H9 (cell line): ENCODE results near the gene NPHP4. TPM values are rescaled to one million over a fixed set of nuclear protein-coding genes. Genes with fewer than 3 reads are reported as not detected.

ENCODE experiments used
- DNase-seq: peaks from one replicate; pipeline ENCODE4 v3.0.0-alpha.2; 2017
- H2AFZ ChIP-seq: one replicate; pipeline ENCODE4 v1.6.1; 2013; ENCODE audit warnings: mild to moderate bottlenecking, low read length, control low read depth, moderate library complexity
- H2AK5ac ChIP-seq: 2 replicates; pipeline ENCODE4 v1.6.1; 2013; ENCODE audit warnings: low read length, control low read depth, mixed read lengths; ENCODE audit not compliant: insufficient read length
- H2BK120ac ChIP-seq: one replicate; pipeline ENCODE4 v1.6.1; 2013; ENCODE audit warnings: low read depth, mild to moderate bottlenecking, low read length, control low read depth, inconsistent platforms; ENCODE audit not compliant: poor library complexity, severe bottlenecking
- H2BK12ac ChIP-seq: 2 replicates; pipeline ENCODE4 v1.6.1; 2013; ENCODE audit warnings: low read length, control low read depth, mixed read lengths, low read depth; ENCODE audit not compliant: insufficient read length
- H2BK15ac ChIP-seq: 2 replicates; pipeline ENCODE4 v1.6.1; 2013; ENCODE audit warnings: low read depth, low read length, control low read depth
- H2BK20ac ChIP-seq: one replicate; pipeline ENCODE4 v1.6.1; 2013; ENCODE audit warnings: low read depth, mild to moderate bottlenecking, low read length, control low read depth, inconsistent platforms; ENCODE audit not compliant: poor library complexity, severe bottlenecking
- H2BK5ac ChIP-seq: 2 replicates; pipeline ENCODE4 v1.6.1; 2013; ENCODE audit warnings: low read length, control low read depth, mixed read lengths; ENCODE audit not compliant: insufficient read length
- H3K14ac ChIP-seq: 2 replicates; pipeline ENCODE4 v1.6.1; 2013; ENCODE audit warnings: low read length, control low read depth; ENCODE audit not compliant: insufficient read depth
- H3K18ac ChIP-seq: 2 replicates; pipeline ENCODE4 v1.6.1; 2013; ENCODE audit warnings: low read depth, mild to moderate bottlenecking, mixed read lengths, low read length, control low read depth; ENCODE audit not compliant: insufficient read length
- H3K23ac ChIP-seq: 2 replicates; pipeline ENCODE4 v1.6.1; 2013; ENCODE audit warnings: low read length, control low read depth, mixed read lengths, low read depth; ENCODE audit not compliant: insufficient read length
- H3K23me2 ChIP-seq: 2 replicates; pipeline ENCODE4 v1.6.1; 2013; ENCODE audit warnings: low read depth, mild to moderate bottlenecking, mixed read lengths, low read length, control low read depth; ENCODE audit not compliant: insufficient read length, poor library complexity, severe bottlenecking
- H3K27ac ChIP-seq: 2 replicates; pipeline ENCODE4 v1.5.1; 2013; ENCODE audit warnings: low read length, control low read depth, mixed read lengths, low read depth; ENCODE audit not compliant: insufficient read length
- H3K27me3 ChIP-seq: 2 replicates; pipeline ENCODE4 v1.6.1; 2013; ENCODE audit warnings: low read length, control low read depth, inconsistent platforms; ENCODE audit not compliant: insufficient read depth
- H3K4ac ChIP-seq: 2 replicates; pipeline ENCODE4 v1.6.1; 2013; ENCODE audit warnings: low read depth, mild to moderate bottlenecking, control low read depth, inconsistent platforms, low read length, moderate library complexity
- H3K4me1 ChIP-seq: 2 replicates; pipeline ENCODE4 v1.6.1; 2013; ENCODE audit warnings: low read length, control low read depth, inconsistent platforms; ENCODE audit not compliant: insufficient read depth
- H3K4me2 ChIP-seq: 2 replicates; pipeline ENCODE4 v1.6.1; 2013; ENCODE audit warnings: low read length, control low read depth, mixed read lengths; ENCODE audit not compliant: insufficient read length, insufficient read depth
- H3K56ac ChIP-seq: 2 replicates; pipeline ENCODE4 v1.6.1; 2013; ENCODE audit warnings: low read depth, mild to moderate bottlenecking, mixed read lengths, low read length, control low read depth; ENCODE audit not compliant: insufficient read length
- H3K79me1 ChIP-seq: 2 replicates; pipeline ENCODE4 v1.6.1; 2013; ENCODE audit warnings: low read depth, mild to moderate bottlenecking, moderate library complexity, low read length, control low read depth, inconsistent platforms; ENCODE audit not compliant: insufficient read depth, poor library complexity, severe bottlenecking
- H3K79me2 ChIP-seq: 2 replicates; pipeline ENCODE4 v1.6.1; 2013; ENCODE audit warnings: low read length, control low read depth, inconsistent platforms; ENCODE audit not compliant: insufficient read depth
- H3K9ac ChIP-seq: 2 replicates; pipeline ENCODE4 v1.6.1; 2013; ENCODE audit warnings: low read length, control low read depth, mixed read lengths; ENCODE audit not compliant: insufficient read length; ENCODE audit errors: extremely low read depth
- H3K9me3 ChIP-seq: one replicate; pipeline ENCODE4 v1.6.1; 2013; ENCODE audit warnings: low read depth, low read length, inconsistent platforms; ENCODE audit not compliant: control insufficient read depth
- H3T11ph ChIP-seq: one replicate; pipeline ENCODE4 v1.6.1; 2013; ENCODE audit warnings: mild to moderate bottlenecking, low read length, control low read depth, inconsistent platforms
- H4K20me1 ChIP-seq: one replicate; pipeline ENCODE4 v1.6.1; 2013; ENCODE audit not compliant: control insufficient read depth, insufficient read length, insufficient read depth
- H4K5ac ChIP-seq: 2 replicates; pipeline ENCODE4 v1.6.1; 2013; ENCODE audit warnings: low read depth, mild to moderate bottlenecking, mixed read lengths, low read length, control low read depth; ENCODE audit not compliant: insufficient read length
- H4K8ac ChIP-seq: replicated peaks from 2 replicates; pipeline ENCODE4 v1.6.1; 2013; ENCODE audit warnings: low read length, control low read depth, mixed read lengths, low read depth; ENCODE audit not compliant: insufficient read length
- H4K91ac ChIP-seq: 2 replicates; pipeline ENCODE4 v1.6.1; 2013; ENCODE audit warnings: low read depth, mild to moderate bottlenecking, moderate library complexity, mixed read lengths, low read length, control low read depth; ENCODE audit not compliant: insufficient read length
- H3K27ac Mint-ChIP-seq, 3 experiments: 2 replicates in 2 of 3; 3 replicates in 1 of 3; pipeline ENCODE4 v1.8.0; 2020 to 2021; ENCODE audit warnings: mixed read lengths in 3 of 3, mild to moderate bottlenecking in 1 of 3, moderate library complexity in 1 of 3
- H3K27me3 Mint-ChIP-seq: 2 replicates; pipeline ENCODE4 v1.8.0; 2021; ENCODE audit warnings: low read depth, mild to moderate bottlenecking, moderate library complexity, mixed read lengths
- H3K36me3 Mint-ChIP-seq, 3 experiments: 2 replicates in 2 of 3; 3 replicates in 1 of 3; pipeline ENCODE4 v1.8.0; 2020 to 2021; ENCODE audit warnings: low read depth in 3 of 3, mixed read lengths in 3 of 3; ENCODE audit not compliant: insufficient read depth in 1 of 3
- H3K4me1 Mint-ChIP-seq, 2 experiments: 2 replicates each; pipeline ENCODE4 v1.8.0; 2020; ENCODE audit warnings: mixed read lengths in 2 of 2
- H3K4me3 Mint-ChIP-seq, 2 experiments: 2 replicates in 1 of 2; 3 replicates in 1 of 2; pipeline ENCODE4 v1.8.0; 2020 to 2021; ENCODE audit warnings: mild to moderate bottlenecking in 2 of 2, mixed read lengths in 2 of 2, moderate library complexity in 1 of 2
- H3K9me3 Mint-ChIP-seq, 2 experiments: 2 replicates in 1 of 2; 3 replicates in 1 of 2; pipeline ENCODE4 v1.8.0; 2020; ENCODE audit warnings: mild to moderate bottlenecking in 2 of 2, mixed read lengths in 2 of 2, moderate library complexity in 1 of 2
- CTCF ChIP-seq: fragments of 200-600 bp; sonication (generic); conservative IDR thresholded peaks from 3 replicates; pipeline ENCODE4 v1.8.0; 2021; ENCODE audit warnings: antibody characterized with exemption, mild to moderate bottlenecking
- WGBS: extraction: QIAGEN DNeasy Blood & Tissue Kit; methylation state at CpG from one replicate; pipeline ENCODE4 v1.1.7; 2013; ENCODE audit warnings: missing lambda C conversion rate, low lambda C conversion rate, mixed read lengths; ENCODE audit not compliant: insufficient read length; ENCODE audit errors: extremely low coverage; 5-methylcytosine and 5-hydroxymethylcytosine counted together
- total RNA-seq: library from RNA; stranded (reverse); gene quantifications from 2 replicates; pipeline ENCODE4 v1.2.1, GENCODE V29; 2021

Gene NPHP4
- total RNA-seq, 1 experiment from 2014 or later, result 17.6 TPM

GRCh38 chr1:5901150-5901549, 91.1 kb downstream of the NPHP4 start:
- Histone ChIP-seq H4K91ac (no peak overlapping the region), H3K27me3 (no peaks in the 10 kb centered on the region), H2AK5ac (no peak overlapping the region), H3K79me1 (no peaks in the 10 kb centered on the region), H3T11ph (no peak overlapping the region), H3K27ac (no peak overlapping the region), H2BK12ac (no peak overlapping the region), H3K4ac (no peak overlapping the region), H3K18ac (no peak overlapping the region), H3K56ac (no peak overlapping the region), H2BK15ac (no peak overlapping the region), H2BK120ac (no peak overlapping the region), H3K23me2 (no peaks in the 10 kb centered on the region), H3K4me2 (no peak overlapping the region), H4K5ac (no peak overlapping the region), H3K9ac (no peak overlapping the region), H3K4me1 (peaks cover 8% of the 10 kb centered on the region; the same call in 1 of the 2 replicates), H2BK5ac (no peak overlapping the region), H2AFZ (no peak overlapping the region), H4K20me1 (no peaks in the 10 kb centered on the region), H4K8ac (no peak overlapping the region), H2BK20ac (no peak overlapping the region), H3K79me2 (no peaks in the 10 kb centered on the region), H3K9me3 (no peaks in the 10 kb centered on the region), H3K23ac (no peak overlapping the region), H3K14ac (no peak overlapping the region)
- no CpG with 5 or more reads among the region's 5 CpGs for WGBS
- no peak for DNase-seq
- Mint-ChIP-seq H3K9me3 (no peaks in the 10 kb centered on the region), H3K36me3 (peaks cover 14 to 24% (median 16%) of the 10 kb centered on the region in 3 experiments), H3K27me3 (peaks cover 2% of the 10 kb centered on the region), H3K4me1 (peaks cover 35 to 44% of the 10 kb centered on the region in 2 experiments), H3K27ac (no peak overlapping the region), H3K4me3 (no peak overlapping the region)
- no peak for TF ChIP-seq CTCF
